Sigmoid colon (tissue), 7 donors: ENCODE measurements around the gene CD81. TPM values are rescaled to one million over a fixed set of nuclear protein-coding genes. Genes with fewer than 3 reads are reported as not detected.

Experiments
- DNase-seq: peaks from one replicate; pipeline ENCODE4 v3.0.0-alpha.2; 2019
- H3K27ac ChIP-seq, 4 donors: fragments of 200-600 bp; sonication (generic); one replicate each; pipeline ENCODE4 v1.5.1; 2016 to 2019; ENCODE audit warnings: mild to moderate bottlenecking in 1 of 4
- H3K27me3 ChIP-seq, 3 donors: fragments of 200-600 bp; sonication (generic); one replicate each; pipeline ENCODE4 v1.5.1; 2019; ENCODE audit warnings: mild to moderate bottlenecking in 1 of 3
- H3K36me3 ChIP-seq, 4 donors: fragments of 200-600 bp; sonication (generic); one replicate each; pipeline ENCODE4 v1.5.1; 2016 to 2019
- H3K4me1 ChIP-seq, 4 donors: fragments of 200-600 bp; sonication (generic); one replicate each; pipeline ENCODE4 v1.5.1; 2017 to 2019
- H3K4me3 ChIP-seq, 4 donors: fragments of 200-600 bp; sonication (generic); one replicate each; pipeline ENCODE4 v1.5.1; 2017 to 2019; ENCODE audit warnings: mild to moderate bottlenecking in 2 of 4, moderate library complexity in 1 of 4
- H3K9me3 ChIP-seq, 4 donors: fragments of 200-600 bp in 3 of 4; sonication (generic) in 3 of 4; one replicate each; pipeline versions ENCODE4 v1.5.1 to v1.6.1; 2013 to 2019
- CTCF ChIP-seq, 4 experiments: fragments of 450-650 bp in 3 of 4; fragments of 200-600 bp in 1 of 4; IDR thresholded peaks; one replicate each; pipeline ENCODE4 v1.5.1; 2016 to 2019; ENCODE audit warnings: antibody characterized with exemption in 4 of 4, mild to moderate bottlenecking in 3 of 4, moderate library complexity in 2 of 4
- EP300 ChIP-seq, 4 donors: sonication (generic); formaldehyde crosslinking; IDR thresholded peaks; one replicate each; pipeline ENCODE4 v1.6.1; 2017; ENCODE audit warnings: antibody characterized with exemption in 4 of 4
- POLR2A ChIP-seq, 2 donors: fragments of 450-650 bp; IDR thresholded peaks; one replicate each; pipeline ENCODE4 v1.6.1; 2016; ENCODE audit warnings: antibody characterized with exemption in 2 of 2, mild to moderate bottlenecking in 2 of 2, moderate library complexity in 2 of 2
- POLR2AphosphoS5 ChIP-seq, 4 donors: sonication (generic); formaldehyde crosslinking; IDR thresholded peaks; one replicate each; pipeline ENCODE4 v1.6.1; 2017; ENCODE audit warnings: antibody characterized with exemption in 4 of 4
- WGBS, 2 donors: extraction: QIAGEN DNeasy Blood & Tissue Kit; methylation state at CpG; one replicate each; pipeline ENCODE4 v1.1.7; 2013; 5-methylcytosine and 5-hydroxymethylcytosine counted together
- intact Hi-C: fragments of 100-400 bp; cut with DNase I; formaldehyde crosslinking; loops from one replicate; pipeline ENCODE4 v1.15.1; 2023
- polyA plus RNA-seq, 3 donors: library from polyadenylated mRNA; stranded (reverse); fragments of 200-250 nt; gene quantifications; one replicate each; pipeline ENCODE4 v1.2.3, GENCODE V29; 2013
- total RNA-seq, 4 donors: library from RNA; depleted of rRNA; stranded (reverse); fragments of >200 nt; gene quantifications; one replicate each; pipeline ENCODE4 v1.1.0, GENCODE V29; 2016
- donor health status: healthy with polysubstance abuse.
- donor health status: Bipolar disorder and iron deficiency.
- donor health status: healthy.

CD81 gene
- total and polyA plus RNA-seq, 7 donors: 67.9 to 625 (median 401) TPM

DNA sequence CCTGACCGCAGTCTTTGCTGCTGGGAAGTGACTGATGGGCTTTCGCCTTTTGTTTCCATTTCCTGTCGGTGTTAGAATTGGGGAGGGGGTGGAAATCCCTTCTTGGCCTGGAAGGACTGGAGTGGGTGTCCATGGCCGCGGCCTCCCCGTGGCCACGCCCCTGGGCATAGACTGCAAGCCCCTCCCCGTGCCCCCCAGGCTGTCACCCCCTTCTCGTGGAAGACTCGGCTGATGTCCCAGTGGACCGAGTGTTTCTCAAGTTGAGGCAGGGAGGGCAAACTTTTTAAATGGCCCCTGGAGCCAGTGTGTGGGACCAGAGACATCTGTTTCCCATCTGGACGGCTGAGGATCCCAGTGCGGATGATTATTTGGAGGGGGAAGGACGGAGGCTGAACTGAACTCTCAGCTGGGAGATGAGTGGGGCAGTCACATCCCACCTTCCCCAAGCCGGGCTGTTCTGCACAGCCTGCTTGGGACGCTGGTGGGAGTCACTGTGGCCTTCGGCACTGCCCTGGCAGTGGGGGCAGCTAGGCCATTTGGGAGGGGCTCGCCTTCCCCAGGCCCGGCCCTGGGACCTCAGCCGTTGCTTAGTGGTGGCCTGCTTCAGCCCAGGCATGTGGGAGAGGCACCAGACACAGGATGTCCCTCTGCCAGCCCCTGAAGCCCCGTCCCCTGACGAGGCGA is 1.6 kb downstream of the CD81 start:
- peak in 3 of 4 donors; percentile 14 to 53 (median 41) for TF ChIP-seq POLR2AphosphoS5 (IDR thresholded peaks at IDR 0.05)
- no peak for TF ChIP-seq POLR2A (IDR thresholded peaks at IDR 0.05)
- Histone ChIP-seq H3K9me3 (no peaks in the 10 kb centered on the region), H3K36me3 (no peaks in the 10 kb centered on the region), H3K4me1 (peaks cover 0 to 74% (median 62%) of the 10 kb centered on the region in 4 donors), H3K27me3 (no peaks in the 10 kb centered on the region), H3K4me3 (peak overlapping the region; percentile 86 to 100 (median 99)), H3K27ac (peak overlapping the region; percentile 99 to 100 (median 100))
- WGBS, 2 donors: 39 to 49% methylated on average over 23 of the region's 23 CpGs
- intact Hi-C loops: loop anchor here (2.0 kb wide), 1 partner anchor 74 kb away; no protein-coding TSS in a partner anchor
- peak; percentile 88 for DNase-seq

DNA sequence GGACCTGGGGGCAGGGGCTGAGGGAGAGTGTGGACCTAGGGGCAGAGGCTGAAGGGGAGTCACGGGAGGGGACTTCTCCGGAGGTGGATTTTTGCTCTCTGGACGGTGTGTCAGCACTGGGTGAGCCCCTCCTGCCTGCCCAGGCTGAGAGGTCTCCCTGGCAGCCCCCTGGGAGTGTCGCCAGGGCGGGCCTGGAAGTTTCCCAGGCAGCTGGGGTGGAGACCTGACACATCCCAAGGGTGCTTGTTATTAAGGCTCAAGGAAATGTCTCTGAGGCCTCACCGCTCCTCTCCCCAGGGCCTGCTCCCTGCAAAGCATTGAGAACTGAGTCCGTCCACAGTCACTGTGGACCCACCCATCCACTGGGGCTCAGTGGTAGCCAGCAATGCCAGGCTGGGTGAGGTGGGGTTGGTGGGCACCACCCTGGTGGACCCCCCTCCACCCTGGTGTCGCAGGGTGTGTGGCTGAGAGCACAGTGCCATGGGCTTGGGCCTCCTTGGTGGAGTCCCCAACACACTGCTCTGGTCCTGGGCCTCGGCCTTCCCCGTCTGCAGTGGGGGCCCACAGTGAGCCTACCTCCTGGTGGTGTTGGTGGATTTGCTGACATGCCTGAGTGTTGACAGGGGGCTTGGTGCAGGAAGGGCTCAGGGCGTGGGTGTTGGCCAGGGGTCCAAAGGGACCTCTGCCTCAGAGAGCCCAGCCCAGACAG is 2.5 kb downstream of the CD81 start:
- H3K4me3 ChIP-seq: peak overlapping the region; percentile 86 to 100 (median 99)
- peak overlapping the region; percentile 99 to 100 (median 100) for H3K27ac ChIP-seq
- TF ChIP-seq POLR2AphosphoS5 (IDR thresholded peaks at IDR 0.05) (no peak), CTCF (IDR thresholded peaks at IDR 0.05) (no peak), POLR2A (IDR thresholded peaks at IDR 0.05) (no peak), EP300 (IDR thresholded peaks at IDR 0.05) (no peak)
- 68 to 84% methylated on average over 11 of the region's 11 CpGs for WGBS, 2 donors
- no peaks in the 10 kb centered on the region for H3K36me3 ChIP-seq
- H3K4me1 ChIP-seq: peaks cover 0 to 83% (median 70%) of the 10 kb centered on the region in 4 donors
- intact Hi-C loops: loop anchor here (2.0 to 10.0 kb wide), 3 partner anchors 75 to 915 kb away; no protein-coding TSS in a partner anchor
- no peaks in the 10 kb centered on the region for H3K9me3 ChIP-seq
- H3K27me3 ChIP-seq: no peaks in the 10 kb centered on the region
- DNase-seq: no peak

DNA sequence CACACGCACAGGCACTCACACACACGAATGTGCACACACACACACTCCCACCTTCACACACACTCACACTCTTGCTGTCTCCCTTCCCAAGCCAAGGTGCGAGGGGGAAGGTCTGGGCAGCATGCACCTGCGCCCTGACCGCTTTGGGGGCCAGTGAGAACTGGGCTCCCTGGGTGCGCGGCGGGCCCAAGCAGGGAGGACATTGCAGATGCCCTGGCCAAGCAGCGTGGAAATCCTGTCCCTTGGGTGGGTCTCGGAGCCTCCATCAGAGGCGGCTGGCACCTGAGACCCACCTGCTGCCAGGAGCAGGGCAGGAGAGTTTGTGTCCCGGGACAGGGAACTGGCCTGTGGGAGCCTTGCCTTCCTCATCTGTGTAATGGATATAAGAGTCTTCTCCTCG is 3.3 kb downstream of the CD81 start:
- intact Hi-C loops: loop anchor here (10.0 kb wide), 2 partner anchors 444 to 916 kb away; no protein-coding TSS in a partner anchor
- TF ChIP-seq CTCF (IDR thresholded peaks at IDR 0.05) (no peak), POLR2AphosphoS5 (IDR thresholded peaks at IDR 0.05) (no peak), EP300 (IDR thresholded peaks at IDR 0.05) (no peak), POLR2A (IDR thresholded peaks at IDR 0.05) (no peak)
- DNase-seq: no peak
- H3K4me3 ChIP-seq: peak overlapping the region in 3 of 4 donors; percentile 86 to 100 (median 98)
- peak overlapping the region; percentile 99 to 100 (median 100) for H3K27ac ChIP-seq
- WGBS, 2 donors: 81 to 84% methylated on average over 13 of the region's 13 CpGs
- H3K4me1 ChIP-seq: peaks cover 0 to 83% (median 78%) of the 10 kb centered on the region in 4 donors
- H3K36me3 ChIP-seq: no peaks in the 10 kb centered on the region
- no peaks in the 10 kb centered on the region for H3K27me3 ChIP-seq
- H3K9me3 ChIP-seq: no peaks in the 10 kb centered on the region

GRCh38 chr11:2380807-2381350 is 3.8 kb downstream of the CD81 start:
- Histone ChIP-seq H3K4me1 (peaks cover 0 to 83% (median 81%) of the 10 kb centered on the region in 4 donors), H3K9me3 (no peaks in the 10 kb centered on the region), H3K4me3 (peak overlapping the region in 3 of 4 donors; percentile 86 to 100 (median 98)), H3K36me3 (no peaks in the 10 kb centered on the region), H3K27me3 (no peaks in the 10 kb centered on the region), H3K27ac (peak overlapping the region; percentile 99 to 100 (median 100))
- intact Hi-C loops: loop anchor here (10.0 kb wide), 2 partner anchors 444 to 916 kb away; no protein-coding TSS in a partner anchor
- peak; percentile 89 for DNase-seq
- 70 to 81% methylated on average over 20 of the region's 20 CpGs for WGBS, 2 donors
- TF ChIP-seq EP300 (IDR thresholded peaks at IDR 0.05): peak in 2 of 4 donors; percentile 64 to 68
- TF ChIP-seq POLR2AphosphoS5 (IDR thresholded peaks at IDR 0.05): peak in 3 of 4 donors; percentile 29 to 75 (median 62)
- TF ChIP-seq POLR2A (IDR thresholded peaks at IDR 0.05): no peak
- TF ChIP-seq CTCF (IDR thresholded peaks at IDR 0.05): no peak
